Ovary (tissue), 9 donors: ENCODE data around the gene WDR75. TPM values are rescaled to one million over a fixed set of nuclear protein-coding genes. Genes with fewer than 3 reads are reported as not detected.

ENCODE experiments used
- DNase-seq, 5 donors: peaks; one replicate each; pipeline ENCODE4 v3.0.0-alpha.2; 2019 to 2020
- H3K27ac ChIP-seq, 2 donors: fragments of 200-600 bp; one replicate each; pipeline versions ENCODE4 v1.5.1 to v1.8.0; 2019 to 2022
- H3K27me3 ChIP-seq: fragments of 200-600 bp; one replicate; pipeline ENCODE4 v1.8.0; 2022
- H3K36me3 ChIP-seq: fragments of 200-600 bp; sonication (generic); one replicate; pipeline ENCODE4 v1.5.1; 2019
- H3K4me1 ChIP-seq: one replicate; pipeline ENCODE4 v1.8.1; 2013; ENCODE audit warnings: mild to moderate bottlenecking, moderate library complexity; ENCODE audit not compliant: insufficient read depth
- H3K4me3 ChIP-seq: fragments of 200-600 bp; sonication (generic); one replicate; pipeline ENCODE4 v1.5.1; 2017
- H3K9me3 ChIP-seq, 2 donors: fragments of 200-600 bp in 1 of 2; sonication (generic) in 1 of 2; one replicate each; pipeline versions ENCODE4 v1.5.1 to v1.8.1; 2013 to 2019; ENCODE audit warnings: mild to moderate bottlenecking in 1 of 2, moderate library complexity in 1 of 2
- EP300 ChIP-seq: sonication (generic); formaldehyde crosslinking; IDR thresholded peaks from one replicate; pipeline ENCODE4 v1.6.1; 2017; ENCODE audit warnings: antibody characterized with exemption
- POLR2A ChIP-seq: fragments of 450-650 bp; IDR thresholded peaks from one replicate; pipeline ENCODE4 v1.6.1; 2017; ENCODE audit warnings: antibody characterized with exemption, mild to moderate bottlenecking, moderate library complexity
- WGBS, 3 donors: extraction: QIAGEN DNeasy Blood & Tissue Kit in 1 of 3; methylation state at CpG; one replicate each; pipeline versions ENCODE4 v1.1.5 to v1.1.7; 2013 to 2017; 5-methylcytosine and 5-hydroxymethylcytosine counted together
- intact Hi-C, 4 donors: fragments of 100-400 bp; cut with DNase I; formaldehyde crosslinking; loops; one replicate each; pipeline versions ENCODE4 v1.11.0 to v1.15.1; 2022 to 2023
- polyA plus RNA-seq, 2 donors: library from polyadenylated mRNA; stranded (reverse); fragments of 200-250 nt in 1 of 2; fragments of 350-450 nt in 1 of 2; fragmentation: Illumina TruSeq in 1 of 2; extraction: RNeasy Lipid Tissue Mini Kit (QIAGEN cat#74804) in 1 of 2; gene quantifications; one replicate each; pipeline ENCODE4 v1.2.3, GENCODE V29; 2013 to 2014
- total RNA-seq, 7 donors: library from RNA; depleted of rRNA in 2 of 7; stranded (reverse); fragments of >200 nt in 2 of 7; fragmentation: NEBNext Ultra II Directional in 3 of 7; extraction: Animal tissue kit (Norgen Biotek cat#: 25700) in 3 of 7; gene quantifications; one replicate each; pipeline versions ENCODE4 v1.1.0 to v1.2.4, GENCODE V29; 2016 to 2023
- TF ChIP-seq, protein P1 (sequence below), 3 donors: fragments of 450-650 bp in 2 of 3; fragments of 200-600 bp in 1 of 3; IDR thresholded peaks; one replicate each; pipeline versions ENCODE4 v1.5.1 to v1.8.0; 2016 to 2022; ENCODE audit warnings: antibody characterized with exemption in 3 of 3, mild to moderate bottlenecking in 1 of 3
- donor health status: DM: no; HTN: no; CAD: no; lungs with moderate emphysema.
- donor health status: DM: no; HTN: no; CAD: no.
- donor health status: Bipolar disorder and iron deficiency.
- donor health status: DM: yes; HTN: yes; CAD: no.
- donor health status: DM: no; HTN: no; CAD: no.
- donor health status: DM: yes; HTN: yes; CAD: no.

WDR75 gene
- total and polyA plus RNA-seq, 9 donors: 22.8 to 41.3 (median 34.2) TPM

- peaks cover 1% of the 10 kb centered on the region for H3K4me1 ChIP-seq
- H3K36me3 ChIP-seq: no peaks in the 10 kb centered on the region
- 67 to 68% (median 67%) methylated on average over 4 of the region's 4 CpGs for WGBS, 3 donors
- intact Hi-C loops: no loop called here
- DNase-seq: no peak
- TF ChIP-seq, protein P1, sequence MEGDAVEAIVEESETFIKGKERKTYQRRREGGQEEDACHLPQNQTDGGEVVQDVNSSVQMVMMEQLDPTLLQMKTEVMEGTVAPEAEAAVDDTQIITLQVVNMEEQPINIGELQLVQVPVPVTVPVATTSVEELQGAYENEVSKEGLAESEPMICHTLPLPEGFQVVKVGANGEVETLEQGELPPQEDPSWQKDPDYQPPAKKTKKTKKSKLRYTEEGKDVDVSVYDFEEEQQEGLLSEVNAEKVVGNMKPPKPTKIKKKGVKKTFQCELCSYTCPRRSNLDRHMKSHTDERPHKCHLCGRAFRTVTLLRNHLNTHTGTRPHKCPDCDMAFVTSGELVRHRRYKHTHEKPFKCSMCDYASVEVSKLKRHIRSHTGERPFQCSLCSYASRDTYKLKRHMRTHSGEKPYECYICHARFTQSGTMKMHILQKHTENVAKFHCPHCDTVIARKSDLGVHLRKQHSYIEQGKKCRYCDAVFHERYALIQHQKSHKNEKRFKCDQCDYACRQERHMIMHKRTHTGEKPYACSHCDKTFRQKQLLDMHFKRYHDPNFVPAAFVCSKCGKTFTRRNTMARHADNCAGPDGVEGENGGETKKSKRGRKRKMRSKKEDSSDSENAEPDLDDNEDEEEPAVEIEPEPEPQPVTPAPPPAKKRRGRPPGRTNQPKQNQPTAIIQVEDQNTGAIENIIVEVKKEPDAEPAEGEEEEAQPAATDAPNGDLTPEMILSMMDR (IDR thresholded peaks at IDR 0.05): no peak
- no peak for TF ChIP-seq EP300
- no peak for TF ChIP-seq POLR2A
- no peaks in the 10 kb centered on the region for H3K27me3 ChIP-seq
- H3K27ac ChIP-seq: no peak overlapping the region
- no peak overlapping the region for H3K4me3 ChIP-seq
- H3K9me3 ChIP-seq: no peaks in the 10 kb centered on the region
Measured at GRCh38 chr2:189483571-189483970, 42.3 kb downstream of the WDR75 start.

DNA sequence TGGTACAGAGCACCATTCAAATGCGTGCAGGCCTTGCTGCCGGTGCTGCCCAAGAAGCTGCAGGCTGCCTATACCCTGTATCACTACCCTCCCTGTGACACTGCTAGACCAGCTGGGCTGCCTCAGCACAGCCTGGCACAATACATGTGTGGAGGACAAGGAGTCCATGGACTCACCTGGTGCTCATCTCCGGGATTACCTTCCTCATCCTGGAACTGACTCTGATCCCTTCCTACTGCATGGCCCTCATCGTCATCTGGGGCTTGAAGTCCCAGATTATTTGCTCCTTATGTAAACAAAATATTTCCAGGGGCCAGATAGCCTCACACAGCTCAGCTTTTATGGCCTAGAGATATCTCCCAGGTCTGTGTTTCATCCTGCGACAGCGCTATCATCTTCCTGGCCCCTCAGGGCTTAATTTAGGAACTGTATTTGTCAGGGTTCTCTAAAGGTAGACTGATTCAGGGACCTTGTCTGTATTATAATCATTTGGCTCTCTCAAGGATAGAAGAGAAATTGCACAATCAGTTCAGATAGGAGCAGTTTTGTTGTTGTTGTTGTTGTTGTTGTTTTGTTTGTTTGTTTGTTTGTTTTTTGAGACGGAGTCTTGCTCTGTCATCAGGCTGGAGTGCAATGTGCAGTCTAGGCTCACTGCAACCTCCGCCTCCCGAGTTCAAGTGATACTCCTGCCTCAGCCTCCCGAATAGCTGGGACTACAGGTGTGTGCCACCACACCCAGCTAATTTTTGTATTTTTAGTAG lies 42.9 kb downstream of the WDR75 start:
- H3K4me3 ChIP-seq: no peak overlapping the region
- 92 to 97% (median 93%) methylated on average over 10 of the region's 10 CpGs for WGBS, 3 donors
- H3K27me3 ChIP-seq: no peaks in the 10 kb centered on the region
- DNase-seq: no peak
- no peaks in the 10 kb centered on the region for H3K36me3 ChIP-seq
- H3K9me3 ChIP-seq: no peaks in the 10 kb centered on the region
- H3K27ac ChIP-seq: no peak overlapping the region
- intact Hi-C loops: no loop called here
- peaks cover 1% of the 10 kb centered on the region for H3K4me1 ChIP-seq
- no peak for TF ChIP-seq EP300
- TF ChIP-seq, protein P1 (IDR thresholded peaks at IDR 0.05): no peak
- TF ChIP-seq POLR2A: no peak

GRCh38 chr2:189485146-189485545 lies 43.9 kb downstream of the WDR75 start:
- TF ChIP-seq, protein P1 (IDR thresholded peaks at IDR 0.05): no peak
- TF ChIP-seq EP300 (no peak), POLR2A (no peak)
- H3K27me3 ChIP-seq: no peaks in the 10 kb centered on the region

DNA sequence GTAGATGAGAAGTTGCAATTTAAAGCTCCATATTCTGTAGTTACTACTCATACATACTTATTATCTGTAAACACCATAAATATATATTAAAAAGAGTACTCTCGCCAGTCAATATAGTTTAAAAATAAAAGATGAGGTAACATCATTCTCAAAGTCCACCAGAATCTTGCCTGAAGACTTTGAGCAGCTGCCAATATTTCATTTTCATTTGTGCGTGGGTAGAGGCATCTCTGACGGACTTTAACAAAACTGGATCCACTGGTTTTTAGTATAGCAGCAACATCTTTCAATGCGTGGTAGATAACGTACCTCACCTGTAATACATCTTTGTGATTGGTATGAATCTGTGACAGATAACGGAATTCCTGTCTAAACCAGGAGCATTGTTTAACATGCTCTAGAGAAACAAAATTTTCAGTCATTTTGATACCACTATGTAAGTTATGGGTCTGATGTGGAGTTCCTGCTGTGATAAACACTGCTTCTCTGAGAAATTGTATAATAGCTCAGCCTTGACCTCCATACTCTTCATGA lies 45.0 kb downstream of the WDR75 start:
- intact Hi-C loops: no loop called here
- TF ChIP-seq EP300: no peak
- no peak for TF ChIP-seq POLR2A
- TF ChIP-seq, protein P1 (IDR thresholded peaks at IDR 0.05): no peak

More at GRCh38 chr2:189485146-189485545, 43.9 kb downstream of the WDR75 start:
- intact Hi-C loops: no loop called here
- Histone ChIP-seq H3K27ac (no peak overlapping the region), H3K4me1 (peaks cover 1% of the 10 kb centered on the region), H3K9me3 (no peaks in the 10 kb centered on the region), H3K36me3 (no peaks in the 10 kb centered on the region), H3K4me3 (no peak overlapping the region)
- no peak for DNase-seq
- WGBS, 3 donors: 64 to 83% (median 74%) methylated on average over 2 of the region's 2 CpGs

More for the DNA sequence above, 45.0 kb downstream of the WDR75 start:
- Histone ChIP-seq H3K27ac (no peak overlapping the region), H3K4me3 (no peak overlapping the region), H3K9me3 (no peaks in the 10 kb centered on the region), H3K27me3 (no peaks in the 10 kb centered on the region), H3K4me1 (peaks cover 1% of the 10 kb centered on the region), H3K36me3 (no peaks in the 10 kb centered on the region)
- no peak for DNase-seq
- 28 to 37% (median 33%) methylated on average over 6 of the region's 6 CpGs for WGBS, 3 donors
